ENCODE results near the gene BPIFB1. TPM values are rescaled to one million over a fixed set of nuclear protein-coding genes. Genes with fewer than 3 reads are reported as not detected.

BPIFB1 gene
- polyA plus RNA-seq, 1 donor (not counting 4 experiments of a cell fraction or from before 2014, with no cell fraction given) = not detected

DNA sequence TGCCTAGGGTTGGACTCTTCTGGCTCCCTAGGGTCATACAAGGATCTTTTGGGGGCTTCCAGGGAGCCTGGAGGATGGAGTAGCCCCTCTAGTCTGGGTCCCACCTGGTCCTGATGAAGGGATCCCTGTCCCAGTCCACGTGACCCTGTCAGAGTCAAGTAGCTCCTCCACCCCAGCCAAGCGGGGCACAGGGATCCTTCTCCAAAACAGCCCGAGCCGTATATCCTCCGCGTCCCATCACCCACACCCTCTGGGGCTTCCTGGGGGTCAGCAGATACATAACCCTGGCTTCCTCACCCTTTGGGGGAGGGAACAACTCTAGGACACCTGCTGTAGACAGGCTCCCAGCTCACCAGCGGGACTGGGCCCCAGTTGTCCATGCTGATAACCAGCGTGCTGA lies 28.0 kb downstream of the BPIFB1 start:
- no peaks in the 10 kb centered on the region for H3K4me1 ChIP-seq (ENCODE audit: control insufficient read depth, extremely low read depth, insufficient read depth, low read length)
- H3K79me2 ChIP-seq (ENCODE audit: control insufficient read depth, insufficient read depth, low read length) = no peaks in the 10 kb centered on the region
- H3K27me3 ChIP-seq (ENCODE audit: control insufficient read depth, extremely low read depth, insufficient read depth, low read length) = no peaks in the 10 kb centered on the region
- no peak overlapping the region for H3K4me3 ChIP-seq (ENCODE audit: control insufficient read depth in 2 of 3, extremely low read depth in 1 of 3, insufficient read depth in 2 of 3, low read depth in 1 of 3, low read length in 3 of 3)
- no peaks in the 10 kb centered on the region for H4K20me1 ChIP-seq (ENCODE audit: control insufficient read depth, extremely low read depth, insufficient read depth, low read length)
- no peak overlapping the region for H3K27ac ChIP-seq (ENCODE audit: control insufficient read depth, insufficient read depth, low read length)
- H3K36me3 ChIP-seq (ENCODE audit: control insufficient read depth in 2 of 2, extremely low read depth in 1 of 2, insufficient read depth in 2 of 2, low read length in 2 of 2) = no peaks in the 10 kb centered on the region
- H3K9me3 ChIP-seq (ENCODE audit: control insufficient read depth, low read depth, low read length) = no peaks in the 10 kb centered on the region
- no peak overlapping the region for H2AFZ ChIP-seq (ENCODE audit: control insufficient read depth, low read length)
- no peak overlapping the region for H3K4me2 ChIP-seq (ENCODE audit: control insufficient read depth, extremely low read depth, insufficient read depth, low read depth, low read length)
- no peaks in the 10 kb centered on the region for H3K9me1 ChIP-seq (ENCODE audit: control insufficient read depth, extremely low read depth, insufficient read depth, low read length)
- DNase-seq (ENCODE audit: low read depth, low spot score) = no peak
- FAIRE-seq = no peak
- H3K9ac ChIP-seq (ENCODE audit: control insufficient read depth, extremely low read depth, insufficient read depth, low read length) = no peak overlapping the region
- TF ChIP-seq, protein P1, sequence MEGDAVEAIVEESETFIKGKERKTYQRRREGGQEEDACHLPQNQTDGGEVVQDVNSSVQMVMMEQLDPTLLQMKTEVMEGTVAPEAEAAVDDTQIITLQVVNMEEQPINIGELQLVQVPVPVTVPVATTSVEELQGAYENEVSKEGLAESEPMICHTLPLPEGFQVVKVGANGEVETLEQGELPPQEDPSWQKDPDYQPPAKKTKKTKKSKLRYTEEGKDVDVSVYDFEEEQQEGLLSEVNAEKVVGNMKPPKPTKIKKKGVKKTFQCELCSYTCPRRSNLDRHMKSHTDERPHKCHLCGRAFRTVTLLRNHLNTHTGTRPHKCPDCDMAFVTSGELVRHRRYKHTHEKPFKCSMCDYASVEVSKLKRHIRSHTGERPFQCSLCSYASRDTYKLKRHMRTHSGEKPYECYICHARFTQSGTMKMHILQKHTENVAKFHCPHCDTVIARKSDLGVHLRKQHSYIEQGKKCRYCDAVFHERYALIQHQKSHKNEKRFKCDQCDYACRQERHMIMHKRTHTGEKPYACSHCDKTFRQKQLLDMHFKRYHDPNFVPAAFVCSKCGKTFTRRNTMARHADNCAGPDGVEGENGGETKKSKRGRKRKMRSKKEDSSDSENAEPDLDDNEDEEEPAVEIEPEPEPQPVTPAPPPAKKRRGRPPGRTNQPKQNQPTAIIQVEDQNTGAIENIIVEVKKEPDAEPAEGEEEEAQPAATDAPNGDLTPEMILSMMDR (optimal IDR thresholded peaks at IDR 0.05 in 1 of 3, IDR thresholded peaks at IDR 0.05 in 1 of 3, conservative IDR thresholded peaks at IDR 0.05 in 1 of 3; ENCODE audit: extremely low read depth in 1 of 3, insufficient read depth in 2 of 3, low read length in 3 of 3) = no peak
- TF ChIP-seq EZH2 (IDR thresholded peaks at IDR 0.05; ENCODE audit: low read length) = no peak
- dilution Hi-C loops (cut with MboI; ENCODE audit: extremely low pct_ligation_motif_present, low sequenced_read_pairs) = no loop called here

DNA sequence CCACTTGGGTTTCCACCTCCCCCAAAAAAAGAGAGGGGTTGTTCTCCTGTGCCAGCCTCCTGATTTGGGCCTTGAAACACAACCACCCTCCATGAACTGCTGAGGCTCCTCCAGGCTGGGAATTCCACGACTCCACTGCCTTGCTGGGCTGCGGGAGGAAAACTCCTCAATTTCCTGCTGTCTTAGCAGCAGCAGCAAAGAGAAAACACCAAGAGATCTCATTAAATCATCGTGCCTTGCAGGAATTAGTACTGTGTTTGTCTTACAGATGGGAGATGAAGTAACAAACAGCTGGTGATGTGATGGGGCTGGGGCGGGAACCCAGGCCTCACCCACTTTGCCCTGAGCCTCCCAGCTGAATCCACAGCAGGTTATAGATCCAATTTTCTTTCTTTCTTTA lies 29.0 kb downstream of the BPIFB1 start:
- dilution Hi-C loops (cut with MboI; ENCODE audit: extremely low pct_ligation_motif_present, low sequenced_read_pairs) = no loop called here
- Histone ChIP-seq H2AFZ (ENCODE audit: control insufficient read depth, low read length) (no peak overlapping the region), H3K36me3 (ENCODE audit: control insufficient read depth in 2 of 2, extremely low read depth in 1 of 2, insufficient read depth in 2 of 2, low read length in 2 of 2) (no peaks in the 10 kb centered on the region), H3K27me3 (ENCODE audit: control insufficient read depth, extremely low read depth, insufficient read depth, low read length) (no peaks in the 10 kb centered on the region), H3K9me3 (ENCODE audit: control insufficient read depth, low read depth, low read length) (no peaks in the 10 kb centered on the region), H3K4me3 (ENCODE audit: control insufficient read depth in 2 of 3, extremely low read depth in 1 of 3, insufficient read depth in 2 of 3, low read depth in 1 of 3, low read length in 3 of 3) (no peak overlapping the region), H3K27ac (ENCODE audit: control insufficient read depth, insufficient read depth, low read length) (no peak overlapping the region), H3K9me1 (ENCODE audit: control insufficient read depth, extremely low read depth, insufficient read depth, low read length) (no peaks in the 10 kb centered on the region), H4K20me1 (ENCODE audit: control insufficient read depth, extremely low read depth, insufficient read depth, low read length) (no peaks in the 10 kb centered on the region), H3K4me1 (ENCODE audit: control insufficient read depth, extremely low read depth, insufficient read depth, low read length) (no peaks in the 10 kb centered on the region), H3K79me2 (ENCODE audit: control insufficient read depth, insufficient read depth, low read length) (no peaks in the 10 kb centered on the region), H3K9ac (ENCODE audit: control insufficient read depth, extremely low read depth, insufficient read depth, low read length) (no peak overlapping the region), H3K4me2 (ENCODE audit: control insufficient read depth, extremely low read depth, insufficient read depth, low read depth, low read length) (no peak overlapping the region)
- TF ChIP-seq, protein P1 (optimal IDR thresholded peaks at IDR 0.05 in 1 of 3, IDR thresholded peaks at IDR 0.05 in 1 of 3, conservative IDR thresholded peaks at IDR 0.05 in 1 of 3; ENCODE audit: extremely low read depth in 1 of 3, insufficient read depth in 2 of 3, low read length in 3 of 3) = no peak
- no peak for TF ChIP-seq EZH2 (IDR thresholded peaks at IDR 0.05; ENCODE audit: low read length)
- FAIRE-seq (no peak), DNase-seq (ENCODE audit: low read depth, low spot score) (no peak)
